ENCODE results near the gene EPC2.

DNA sequence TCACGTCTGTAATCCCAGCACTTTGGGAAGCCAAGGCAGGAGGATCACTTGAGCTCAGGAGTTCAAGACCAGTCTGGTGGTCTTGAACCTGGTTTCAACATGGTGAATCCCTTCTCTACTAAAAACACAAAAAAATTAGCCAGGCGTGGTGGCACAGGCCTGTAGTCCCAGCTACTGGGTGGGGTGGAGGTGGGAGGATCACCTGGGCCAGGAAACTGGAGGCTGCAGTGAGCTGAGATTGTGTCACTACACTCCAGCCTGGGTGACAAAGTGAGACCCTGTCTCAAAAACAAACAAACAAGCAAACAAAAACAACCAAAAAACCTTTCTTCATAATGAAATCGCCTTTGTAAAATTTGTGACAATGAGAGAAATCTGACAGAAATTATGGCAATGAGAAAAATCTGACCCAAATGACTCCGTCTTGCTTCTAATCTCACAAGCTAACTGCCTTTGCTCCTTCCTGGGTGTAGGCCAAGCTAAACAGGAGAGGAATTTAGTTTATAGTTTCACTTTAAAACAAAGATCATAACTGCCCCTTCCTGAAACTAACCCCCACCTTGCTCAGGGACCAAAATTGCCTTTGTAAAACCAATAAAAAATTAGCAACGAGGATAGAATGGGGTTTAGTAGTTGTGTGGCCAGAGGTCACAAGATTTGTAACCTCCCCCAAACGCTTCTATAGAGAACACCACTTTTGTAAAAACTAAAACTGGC lies 169.8 kb downstream of the EPC2 start:
- TF ChIP-seq, protein P1, sequence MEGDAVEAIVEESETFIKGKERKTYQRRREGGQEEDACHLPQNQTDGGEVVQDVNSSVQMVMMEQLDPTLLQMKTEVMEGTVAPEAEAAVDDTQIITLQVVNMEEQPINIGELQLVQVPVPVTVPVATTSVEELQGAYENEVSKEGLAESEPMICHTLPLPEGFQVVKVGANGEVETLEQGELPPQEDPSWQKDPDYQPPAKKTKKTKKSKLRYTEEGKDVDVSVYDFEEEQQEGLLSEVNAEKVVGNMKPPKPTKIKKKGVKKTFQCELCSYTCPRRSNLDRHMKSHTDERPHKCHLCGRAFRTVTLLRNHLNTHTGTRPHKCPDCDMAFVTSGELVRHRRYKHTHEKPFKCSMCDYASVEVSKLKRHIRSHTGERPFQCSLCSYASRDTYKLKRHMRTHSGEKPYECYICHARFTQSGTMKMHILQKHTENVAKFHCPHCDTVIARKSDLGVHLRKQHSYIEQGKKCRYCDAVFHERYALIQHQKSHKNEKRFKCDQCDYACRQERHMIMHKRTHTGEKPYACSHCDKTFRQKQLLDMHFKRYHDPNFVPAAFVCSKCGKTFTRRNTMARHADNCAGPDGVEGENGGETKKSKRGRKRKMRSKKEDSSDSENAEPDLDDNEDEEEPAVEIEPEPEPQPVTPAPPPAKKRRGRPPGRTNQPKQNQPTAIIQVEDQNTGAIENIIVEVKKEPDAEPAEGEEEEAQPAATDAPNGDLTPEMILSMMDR (conservative IDR thresholded peaks at IDR 0.05; ENCODE audit: low read depth, low read length), result no peak
- TF ChIP-seq EZH2 (IDR thresholded peaks at IDR 0.05; ENCODE audit: borderline replicate concordance, low read depth, low read length, poor library complexity, severe bottlenecking), result no peak
